Astrocyte of the cerebellum (primary cell): Measurements from ENCODE around the gene STXBP6.

Experiments used
- DNase-seq: peaks from one replicate; pipeline ENCODE4 v3.0.0-alpha.2; 2011; ENCODE audit warnings: low read depth
- H3K4me3 ChIP-seq: 2 replicates; pipeline ENCODE4 v1.5.1; 2011; ENCODE audit warnings: mild to moderate bottlenecking, low read depth, low read length, moderate library complexity
- in situ Hi-C: cut with HindIII; loops from 2 replicates; pipeline ENCODE4 v1.10.0; 2017; ENCODE audit warnings: low sequenced_read_pairs
- TF ChIP-seq, protein P1 (sequence below): IDR thresholded peaks from 2 replicates; pipeline ENCODE4 v1.5.1; 2012; ENCODE audit warnings: low read length, low read depth, moderate library complexity, mild to moderate bottlenecking; ENCODE audit errors: missing control alignments

Gene STXBP6

DNA sequence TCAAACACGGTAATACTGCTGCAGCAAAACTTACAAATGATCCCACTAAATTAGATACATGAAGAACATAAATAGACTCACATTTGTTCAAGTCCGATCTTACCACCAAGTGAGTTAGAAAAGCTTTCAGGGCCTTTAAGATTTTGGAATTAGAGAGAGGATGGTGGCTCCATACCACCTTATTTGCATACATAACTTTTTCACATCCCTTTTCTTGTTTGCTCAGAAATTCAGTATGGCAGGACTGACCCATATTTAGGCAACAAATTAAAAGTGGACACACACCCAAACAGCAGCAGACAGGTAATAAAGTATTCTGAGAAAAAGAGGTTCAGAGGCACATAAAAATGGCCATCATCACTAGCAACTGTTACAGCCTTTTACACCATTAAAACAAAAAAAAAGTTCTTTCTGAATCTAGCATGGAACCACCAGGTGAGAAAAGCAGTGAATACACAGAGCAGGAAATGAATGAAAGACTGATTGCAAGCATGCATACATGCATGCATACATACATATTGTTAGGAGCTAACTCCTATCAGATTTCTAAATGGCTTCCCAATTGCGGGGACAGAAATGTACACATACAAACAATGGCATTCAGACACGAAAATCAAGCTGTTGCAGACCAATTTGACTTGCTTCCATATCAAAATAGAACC, 23.3 kb downstream of the STXBP6 start:
- no peak overlapping the region for H3K4me3 ChIP-seq
- DNase-seq = no peak
- TF ChIP-seq, protein P1, sequence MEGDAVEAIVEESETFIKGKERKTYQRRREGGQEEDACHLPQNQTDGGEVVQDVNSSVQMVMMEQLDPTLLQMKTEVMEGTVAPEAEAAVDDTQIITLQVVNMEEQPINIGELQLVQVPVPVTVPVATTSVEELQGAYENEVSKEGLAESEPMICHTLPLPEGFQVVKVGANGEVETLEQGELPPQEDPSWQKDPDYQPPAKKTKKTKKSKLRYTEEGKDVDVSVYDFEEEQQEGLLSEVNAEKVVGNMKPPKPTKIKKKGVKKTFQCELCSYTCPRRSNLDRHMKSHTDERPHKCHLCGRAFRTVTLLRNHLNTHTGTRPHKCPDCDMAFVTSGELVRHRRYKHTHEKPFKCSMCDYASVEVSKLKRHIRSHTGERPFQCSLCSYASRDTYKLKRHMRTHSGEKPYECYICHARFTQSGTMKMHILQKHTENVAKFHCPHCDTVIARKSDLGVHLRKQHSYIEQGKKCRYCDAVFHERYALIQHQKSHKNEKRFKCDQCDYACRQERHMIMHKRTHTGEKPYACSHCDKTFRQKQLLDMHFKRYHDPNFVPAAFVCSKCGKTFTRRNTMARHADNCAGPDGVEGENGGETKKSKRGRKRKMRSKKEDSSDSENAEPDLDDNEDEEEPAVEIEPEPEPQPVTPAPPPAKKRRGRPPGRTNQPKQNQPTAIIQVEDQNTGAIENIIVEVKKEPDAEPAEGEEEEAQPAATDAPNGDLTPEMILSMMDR = no peak
- in situ Hi-C loops = no loop called here

DNA sequence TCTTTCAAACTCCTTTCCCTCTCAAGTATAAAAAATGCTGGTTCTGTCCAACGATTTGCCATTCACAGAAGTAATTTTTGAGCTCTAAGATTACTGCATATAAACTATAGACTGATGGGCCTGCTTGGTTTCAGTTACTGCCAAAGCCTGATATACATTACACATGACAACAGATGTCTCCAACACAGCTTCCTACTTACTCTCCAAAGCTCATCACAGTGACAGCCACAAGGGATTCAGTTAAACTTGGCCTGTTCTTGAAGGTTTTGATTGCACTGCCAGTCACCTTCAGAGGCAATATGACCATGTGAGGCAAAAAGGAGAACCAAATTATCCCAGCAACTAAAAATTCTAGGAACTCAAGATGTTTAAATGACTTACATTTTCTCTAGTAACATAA, 30.1 kb downstream of the STXBP6 start:
- DNase-seq = no peak
- no peak overlapping the region for H3K4me3 ChIP-seq
- TF ChIP-seq, protein P1 = no peak
- in situ Hi-C loops = no loop called here

DNA sequence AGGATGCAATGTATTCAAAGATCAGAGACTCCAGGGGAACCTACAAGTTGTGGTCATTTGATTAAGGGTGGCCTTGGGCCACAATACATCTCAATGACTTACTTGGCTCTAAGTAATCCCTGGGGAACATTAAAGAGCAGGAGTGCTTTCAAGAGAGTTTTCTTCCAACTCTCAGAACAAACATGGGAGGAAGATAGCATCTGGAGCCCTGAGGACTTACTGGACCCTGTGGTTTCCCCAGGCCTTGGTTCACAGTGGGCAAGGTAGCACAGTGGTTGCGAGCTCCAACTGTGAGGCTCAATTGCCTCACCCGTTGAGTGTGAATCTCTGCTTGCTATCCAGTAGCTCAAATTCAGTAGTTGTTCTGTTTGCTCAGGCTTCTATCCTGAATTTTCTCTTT, 32.4 kb downstream of the STXBP6 start:
- TF ChIP-seq, protein P1 = no peak
- no peak overlapping the region for H3K4me3 ChIP-seq
- in situ Hi-C loops = no loop called here
- DNase-seq = no peak

DNA sequence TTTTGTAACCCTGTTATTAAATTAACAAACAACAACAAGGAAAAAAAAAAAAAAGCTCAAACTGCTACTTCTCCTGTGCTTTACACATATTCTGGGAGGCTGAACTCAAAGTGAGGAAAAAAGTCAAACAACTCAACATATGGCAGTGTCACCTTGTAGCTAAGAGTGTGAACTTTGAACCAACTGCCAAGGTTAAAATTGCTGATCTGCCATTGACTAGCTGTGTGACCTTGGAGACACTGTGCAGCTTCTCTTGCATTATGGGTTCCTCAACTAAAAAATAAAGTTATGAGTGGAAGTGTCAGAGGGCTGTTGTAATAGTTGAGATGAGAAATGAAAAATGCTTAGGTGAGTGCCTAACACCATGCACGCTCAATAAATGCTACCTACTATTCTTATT, 34.2 kb downstream of the STXBP6 start:
- DNase-seq = no peak
- no peak overlapping the region for H3K4me3 ChIP-seq
- in situ Hi-C loops = no loop called here
- TF ChIP-seq, protein P1 = no peak

DNA sequence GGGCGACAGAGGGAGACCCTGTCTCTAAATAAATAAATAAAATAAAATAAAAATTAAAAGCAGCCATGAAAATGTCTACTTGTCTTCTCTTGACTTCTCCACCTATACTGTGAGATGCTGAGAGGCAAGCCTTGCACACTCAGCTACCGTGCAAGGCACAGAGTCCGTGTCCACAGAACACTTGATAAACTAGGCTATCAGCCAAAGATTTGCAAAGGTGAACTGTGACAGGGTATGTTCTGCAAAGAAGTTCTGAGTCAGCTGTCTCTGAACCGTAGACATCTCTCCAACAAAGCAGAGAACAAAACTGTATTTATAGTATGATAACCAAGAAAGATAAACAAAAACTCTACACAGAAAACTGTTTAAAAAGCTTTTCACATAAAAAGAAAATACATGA, 35.5 kb downstream of the STXBP6 start:
- TF ChIP-seq, protein P1 = no peak
- no peak for DNase-seq
- in situ Hi-C loops = no loop called here
- no peak overlapping the region for H3K4me3 ChIP-seq

DNA sequence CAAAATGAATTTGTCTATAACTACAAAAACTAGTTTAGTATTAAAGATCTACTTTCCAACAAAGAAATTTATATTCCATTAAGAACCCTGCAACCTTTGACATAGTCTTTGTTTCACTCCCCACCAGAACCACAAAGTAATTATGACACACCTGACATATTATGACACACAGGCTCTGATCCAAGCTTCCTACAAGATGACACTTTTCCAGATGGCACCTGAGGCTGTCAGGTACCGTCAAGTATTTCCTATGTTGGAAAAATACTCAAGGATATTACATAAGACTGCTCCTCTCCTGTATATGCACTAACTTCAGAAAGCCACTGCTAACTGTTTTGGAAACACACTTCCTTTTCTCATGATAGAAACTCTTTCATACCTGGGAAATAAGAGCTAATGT, 38.9 kb downstream of the STXBP6 start:
- no peak for DNase-seq
- H3K4me3 ChIP-seq = no peak overlapping the region
- TF ChIP-seq, protein P1 = no peak
- in situ Hi-C loops = no loop called here
